HEK293T (cell line): ENCODE measurements around the gene RTL9.

Source experiments
- ARNT ChIP-seq: fragments of 450-650 bp; IDR thresholded peaks from 2 replicates; pipeline ENCODE4 v1.6.1; 2017; ENCODE audit warnings: mild to moderate bottlenecking
- BHLHE40 ChIP-seq: fragments of 450-650 bp; IDR thresholded peaks from 2 replicates; pipeline ENCODE4 v1.6.1; 2016; ENCODE audit warnings: mild to moderate bottlenecking, moderate library complexity, borderline replicate concordance
- CTBP1 ChIP-seq: fragments of 450-650 bp; IDR thresholded peaks from 2 replicates; pipeline ENCODE4 v1.6.1; 2016; ENCODE audit warnings: borderline replicate concordance
- ELF4 ChIP-seq: fragments of 450-650 bp; IDR thresholded peaks from 2 replicates; pipeline ENCODE4 v1.6.1; 2017; ENCODE audit warnings: antibody characterized with exemption
- FOXA1 ChIP-seq: fragments of 450-650 bp; IDR thresholded peaks from 2 replicates; pipeline ENCODE4 v1.6.1; 2016; ENCODE audit warnings: mild to moderate bottlenecking
- FOXK2 ChIP-seq: fragments of 450-650 bp; IDR thresholded peaks from 2 replicates; pipeline ENCODE4 v1.6.1; 2016; ENCODE audit warnings: mild to moderate bottlenecking
- FOXM1 ChIP-seq: fragments of 450-650 bp; IDR thresholded peaks from 2 replicates; pipeline ENCODE4 v1.6.1; 2017; ENCODE audit warnings: mild to moderate bottlenecking, borderline replicate concordance
- HDGF ChIP-seq: fragments of 450-650 bp; IDR thresholded peaks from 2 replicates; pipeline ENCODE4 v1.6.1; 2017; ENCODE audit warnings: antibody characterized with exemption, borderline replicate concordance
- LEF1 ChIP-seq: fragments of 450-650 bp; IDR thresholded peaks from 2 replicates; pipeline ENCODE4 v1.6.1; 2017; ENCODE audit warnings: mild to moderate bottlenecking, borderline replicate concordance
- SP1 ChIP-seq: fragments of 450-650 bp; IDR thresholded peaks from 2 replicates; pipeline ENCODE4 v1.6.1; 2017
- SUZ12 ChIP-seq: fragments of 450-650 bp; IDR thresholded peaks from 2 replicates; pipeline ENCODE4 v1.6.1; 2016; ENCODE audit warnings: mild to moderate bottlenecking
- TARDBP ChIP-seq: fragments of 450-650 bp; IDR thresholded peaks from 2 replicates; pipeline ENCODE4 v1.6.1; 2016
- ZNF384 ChIP-seq: fragments of 450-650 bp; IDR thresholded peaks from 2 replicates; pipeline ENCODE4 v1.6.1; 2016
- TF ChIP-seq, protein P1 (sequence below): fragments of 450-650 bp; IDR thresholded peaks from 2 replicates; pipeline ENCODE4 v1.6.1; 2016

DNA sequence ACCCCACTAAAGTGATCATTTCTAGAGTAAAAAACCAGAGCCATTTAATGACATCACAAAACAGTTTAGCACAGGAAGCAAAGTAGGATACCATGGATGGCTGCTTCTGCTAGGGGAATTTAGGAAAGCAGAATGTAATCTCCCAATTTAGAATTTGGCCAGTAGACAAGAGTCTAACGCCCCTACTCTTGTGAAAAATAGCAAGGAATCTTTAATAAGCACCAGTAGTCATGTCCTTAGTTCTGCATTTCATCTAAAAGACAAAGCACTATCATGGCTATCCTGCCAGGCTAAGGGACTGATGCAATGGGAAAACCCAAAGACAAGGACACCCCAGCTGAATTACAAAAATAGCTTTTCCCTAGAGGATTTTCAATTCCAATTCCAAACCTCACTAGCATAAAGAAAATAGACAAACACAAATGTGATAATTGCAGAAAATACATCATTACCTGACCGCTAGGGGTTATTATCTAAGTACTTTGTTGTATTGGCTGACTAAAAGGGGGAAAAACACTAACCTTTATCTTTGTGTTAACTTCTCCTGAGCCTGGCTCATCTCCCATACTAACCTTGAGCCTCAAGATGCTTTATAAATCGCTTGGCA lies 38.2 kb upstream of the RTL9 start:
- no peak for TF ChIP-seq SP1
- TF ChIP-seq, protein P1, sequence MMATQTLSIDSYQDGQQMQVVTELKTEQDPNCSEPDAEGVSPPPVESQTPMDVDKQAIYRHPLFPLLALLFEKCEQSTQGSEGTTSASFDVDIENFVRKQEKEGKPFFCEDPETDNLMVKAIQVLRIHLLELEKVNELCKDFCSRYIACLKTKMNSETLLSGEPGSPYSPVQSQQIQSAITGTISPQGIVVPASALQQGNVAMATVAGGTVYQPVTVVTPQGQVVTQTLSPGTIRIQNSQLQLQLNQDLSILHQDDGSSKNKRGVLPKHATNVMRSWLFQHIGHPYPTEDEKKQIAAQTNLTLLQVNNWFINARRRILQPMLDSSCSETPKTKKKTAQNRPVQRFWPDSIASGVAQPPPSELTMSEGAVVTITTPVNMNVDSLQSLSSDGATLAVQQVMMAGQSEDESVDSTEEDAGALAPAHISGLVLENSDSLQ, result no peak
- no peak for TF ChIP-seq ZNF384
- no peak for TF ChIP-seq TARDBP
- no peak for TF ChIP-seq FOXK2
- no peak for TF ChIP-seq ELF4
- TF ChIP-seq SUZ12, result no peak
- TF ChIP-seq FOXM1, result no peak
- no peak for TF ChIP-seq HDGF
- TF ChIP-seq ARNT, result no peak
- TF ChIP-seq BHLHE40, result no peak
- no peak for TF ChIP-seq FOXA1
- no peak for TF ChIP-seq CTBP1
- no peak for TF ChIP-seq LEF1
